SK-N-SH (cell line): ENCODE results near the gene TSC22D1. TPM values are rescaled to one million over a fixed set of nuclear protein-coding genes. Genes with fewer than 3 reads are reported as not detected.

ENCODE experiments used
- CTCF ChIA-PET: fragments of 300-600, 350-600 bp; formaldehyde crosslinking; extraction: SDS; loops from one replicate; lab custom pipeline; 2021; lab: Yijun Ruan, JAX
- POLR2A ChIA-PET: fragments of 350-600 bp; sonication (Branson Sonifier 250); formaldehyde crosslinking; extraction: SDS; loops from one replicate; lab custom pipeline; 2020; ENCODE audit warnings: antibody characterized with exemption, inconsistent platforms; lab: Yijun Ruan, JAX
- DNase-seq: peaks from one replicate; pipeline ENCODE4 v3.0.0; 2012
- H2AFZ ChIP-seq: fragments of 200-600 bp; sonication (generic); 2 replicates; pipeline ENCODE4 v1.8.1; 2016; ENCODE audit warnings: antibody characterized with exemption, mild to moderate bottlenecking, low read depth
- H3F3A ChIP-seq: fragments of 200-600 bp; sonication (generic); replicated peaks from 2 replicates; pipeline ENCODE3; 2016; ENCODE audit warnings: antibody characterized with exemption, mild to moderate bottlenecking; ENCODE audit not compliant: insufficient read depth
- H3K27ac ChIP-seq, 2 experiments: fragments of 200-500 bp in 1 of 2; fragments of 200-600 bp in 1 of 2; sonication (Bioruptor generic) in 1 of 2; sonication (generic), shearing (Covaris generic) in 1 of 2; 2 replicates each; pipeline versions ENCODE4 v1.5.1 to v1.6.1; 2014 to 2016; ENCODE audit warnings: low read depth in 2 of 2, inconsistent platforms in 1 of 2, low read length in 1 of 2, mild to moderate bottlenecking in 1 of 2, mixed read lengths in 1 of 2
- H3K27me3 ChIP-seq: fragments of 200-600 bp; sonication (generic), shearing (Covaris generic); 2 replicates; pipeline ENCODE4 v1.6.1; 2016; ENCODE audit warnings: mixed run types; ENCODE audit not compliant: insufficient read depth
- H3K36me3 ChIP-seq, 2 experiments: fragments of 200-500 bp in 1 of 2; fragments of 200-600 bp in 1 of 2; sonication (Bioruptor generic) in 1 of 2; sonication (generic) in 1 of 2; replicated peaks in 1 of 2; 2 replicates each; pipeline versions ENCODE3 to v1.5.1; 2014 to 2016; ENCODE audit warnings: low read length in 1 of 2, mild to moderate bottlenecking in 1 of 2; ENCODE audit not compliant: insufficient read depth in 2 of 2, control insufficient read depth in 1 of 2
- H3K4me1 ChIP-seq, 2 experiments: fragments of 200-500 bp in 1 of 2; fragments of 200-600 bp in 1 of 2; sonication (Bioruptor generic) in 1 of 2; sonication (generic), shearing (Covaris generic) in 1 of 2; 2 replicates each; pipeline versions ENCODE4 v1.5.1 to v1.6.1; 2014 to 2016; ENCODE audit warnings: low read depth in 1 of 2, low read length in 1 of 2, mixed run types in 1 of 2; ENCODE audit not compliant: insufficient read depth in 2 of 2, control insufficient read depth in 1 of 2
- H3K4me2 ChIP-seq: fragments of 200-600 bp; sonication (generic), shearing (Covaris generic); 2 replicates; pipeline ENCODE4 v1.6.1; 2017; ENCODE audit warnings: mixed run types
- H3K4me3 ChIP-seq, 2 experiments: fragments of 200-500 bp in 1 of 2; fragments of 200-600 bp in 1 of 2; sonication (Bioruptor generic) in 1 of 2; sonication (generic), shearing (Covaris generic) in 1 of 2; 2 replicates each; pipeline versions ENCODE4 v1.5.1 to v1.8.1; 2014 to 2016; ENCODE audit warnings: low read depth in 2 of 2, inconsistent platforms in 1 of 2, low read length in 1 of 2, mild to moderate bottlenecking in 1 of 2, mixed read lengths in 1 of 2, moderate library complexity in 1 of 2
- H3K79me2 ChIP-seq: fragments of 200-600 bp; sonication (generic); 2 replicates; pipeline ENCODE4 v1.8.1; 2017; ENCODE audit warnings: mild to moderate bottlenecking; ENCODE audit not compliant: insufficient read depth
- H3K9ac ChIP-seq: fragments of 200-600 bp; sonication (generic); 2 replicates; pipeline ENCODE4 v1.6.1; 2017; ENCODE audit warnings: mixed run types
- H3K9me2 ChIP-seq: fragments of 200-600 bp; sonication (generic); 2 replicates; pipeline ENCODE4 v1.6.1; 2017; ENCODE audit warnings: mixed run types
- H3K9me3 ChIP-seq: fragments of 200-600 bp; sonication (generic); 2 replicates; pipeline ENCODE4 v1.6.1; 2017; ENCODE audit warnings: mixed run types, mild to moderate bottlenecking, moderate library complexity
- H4K20me1 ChIP-seq: fragments of 200-600 bp; sonication (generic); 2 replicates; pipeline ENCODE4 v1.6.1; 2017; ENCODE audit warnings: mild to moderate bottlenecking, mixed run types; ENCODE audit not compliant: insufficient read depth
- CHD2 ChIP-seq: fragments of 150-350 bp; IDR thresholded peaks from 2 replicates; pipeline ENCODE4 v1.6.1; 2018; ENCODE audit warnings: low read length; ENCODE audit not compliant: partially characterized antibody
- EZH2phosphoT487 ChIP-seq: fragments of 200-600 bp; sonication (generic); IDR thresholded peaks from 2 replicates; pipeline ENCODE4 v1.6.1; 2017; ENCODE audit warnings: low read depth, mixed run types, mild to moderate bottlenecking, antibody characterized with exemption, moderate library complexity, borderline replicate concordance
- GATA2 ChIP-seq: sonication (generic); formaldehyde crosslinking; IDR thresholded peaks from 2 replicates; pipeline ENCODE4 v1.5.0; 2020; ENCODE audit warnings: mild to moderate bottlenecking, missing genetic modification reagents
- MXI1 ChIP-seq: IDR thresholded peaks from 2 replicates; pipeline ENCODE4 v1.6.1; 2012; ENCODE audit warnings: mild to moderate bottlenecking, low read depth, low read length, improper control_type of control experiment
- NFIC ChIP-seq: IDR thresholded peaks from 2 replicates; pipeline ENCODE4 v1.4.0; 2012; ENCODE audit warnings: borderline replicate concordance
- NRF1 ChIP-seq: IDR thresholded peaks from 2 replicates; pipeline ENCODE4 v1.6.1; 2012; ENCODE audit warnings: low read depth, mild to moderate bottlenecking, low read length
- TCF12 ChIP-seq: IDR thresholded peaks from 2 replicates; pipeline ENCODE4 v1.4.0; 2012
- YY1 ChIP-seq: IDR thresholded peaks from 2 replicates; pipeline ENCODE4 v1.4.0; 2012; ENCODE audit warnings: low read depth, mild to moderate bottlenecking
- WGBS: methylation state at CpG from one replicate; pipeline ENCODE4 v1.1.6; 2017; ENCODE audit warnings: low lambda C conversion rate; 5-methylcytosine and 5-hydroxymethylcytosine counted together
- polyA plus RNA-seq, 3 experiments: library from polyadenylated mRNA; depleted of rRNA; stranded (reverse); fragments of >200 nt; gene quantifications; 2 replicates each; pipeline ENCODE4 v1.2.3, GENCODE V29; 2012
- TF ChIP-seq, protein P1 (sequence below): fragments of 150-350 bp; IDR thresholded peaks from 2 replicates; pipeline ENCODE4 v1.6.1; 2016; ENCODE audit warnings: mild to moderate bottlenecking, low read depth, low read length
- TF ChIP-seq, protein P2 (sequence below): IDR thresholded peaks from 2 replicates; pipeline ENCODE4 v1.6.1; 2012; ENCODE audit warnings: mild to moderate bottlenecking, low read depth, low read length, moderate library complexity
- TF ChIP-seq, protein P3 (sequence below): IDR thresholded peaks from 2 replicates; pipeline ENCODE4; 2012
- TF ChIP-seq, protein P4 (sequence below): IDR thresholded peaks from 2 replicates; pipeline ENCODE4 v1.4.0; 2012; ENCODE audit warnings: low read depth
- TF ChIP-seq, protein P5 (sequence below): IDR thresholded peaks from 2 replicates; pipeline ENCODE4 v1.4.0; 2012; ENCODE audit warnings: low read depth, borderline replicate concordance

Gene TSC22D1
- polyA plus RNA-seq, 1 of the 3 experiments (the other 2 are of a cell fraction): 137 TPM

DNA sequence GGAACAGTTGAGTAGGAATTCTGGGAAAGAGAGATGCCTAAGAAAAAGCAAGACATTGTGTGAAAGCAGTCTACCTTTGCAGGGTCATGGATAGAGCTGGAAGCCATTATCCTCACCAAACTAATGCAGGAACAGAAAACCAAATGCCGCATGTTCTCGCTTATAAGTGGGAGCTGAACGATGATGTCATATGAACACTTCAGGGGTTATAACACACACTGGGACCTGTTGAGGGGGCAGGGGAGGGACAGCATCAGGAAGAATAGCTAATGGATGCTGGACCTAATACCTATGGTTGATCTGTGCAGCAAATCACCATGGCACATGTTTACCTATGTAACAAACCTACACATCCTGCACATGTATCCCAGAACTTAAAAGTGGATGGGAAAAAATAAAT is 69.9 kb downstream of the TSC22D1 start (continued):
- no peak for TF ChIP-seq EZH2phosphoT487

DNA sequence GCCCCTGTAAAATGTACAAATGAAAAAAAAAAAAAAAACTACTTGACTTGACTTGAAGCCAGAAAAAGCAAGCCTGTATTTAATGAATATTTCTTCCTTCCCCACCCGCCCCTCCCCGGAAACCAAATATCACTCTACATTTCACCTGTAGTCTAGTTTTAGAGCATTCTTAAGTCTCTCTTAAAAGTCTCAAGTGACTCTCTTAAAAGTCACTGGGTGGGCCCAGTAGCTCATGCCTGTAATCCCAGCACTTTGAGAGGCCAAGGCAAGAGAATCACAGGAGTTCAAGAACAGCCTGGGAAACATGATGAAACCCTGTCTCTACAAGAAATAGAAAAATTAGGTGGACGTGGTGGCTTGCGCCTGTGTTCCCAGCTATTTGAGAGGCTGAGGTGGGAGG is 72.0 kb downstream of the TSC22D1 start:
- peaks cover 0 to 5% of the 10 kb centered on the region in 2 experiments; a peak in 1 of 4 replicates for H3K4me1 ChIP-seq
- no peaks in the 10 kb centered on the region for H3K9me2 ChIP-seq
- H3K9me3 ChIP-seq: no peaks in the 10 kb centered on the region
- POLR2A ChIA-PET: no interaction called here
- TF ChIP-seq NRF1: no peak
- TF ChIP-seq, protein P1, sequence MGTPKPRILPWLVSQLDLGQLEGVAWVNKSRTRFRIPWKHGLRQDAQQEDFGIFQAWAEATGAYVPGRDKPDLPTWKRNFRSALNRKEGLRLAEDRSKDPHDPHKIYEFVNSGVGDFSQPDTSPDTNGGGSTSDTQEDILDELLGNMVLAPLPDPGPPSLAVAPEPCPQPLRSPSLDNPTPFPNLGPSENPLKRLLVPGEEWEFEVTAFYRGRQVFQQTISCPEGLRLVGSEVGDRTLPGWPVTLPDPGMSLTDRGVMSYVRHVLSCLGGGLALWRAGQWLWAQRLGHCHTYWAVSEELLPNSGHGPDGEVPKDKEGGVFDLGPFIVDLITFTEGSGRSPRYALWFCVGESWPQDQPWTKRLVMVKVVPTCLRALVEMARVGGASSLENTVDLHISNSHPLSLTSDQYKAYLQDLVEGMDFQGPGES: no peak
- TF ChIP-seq, all 33 proteins: peak for 0
- Histone ChIP-seq H3K9ac (no peak overlapping the region), H4K20me1 (0 out of 2 replicates have a peak, but pooled peaks cover 4% of the 10 kb centered on the region), H3K79me2 (peaks cover 23% of the 10 kb centered on the region; the same call in 1 of the 2 replicates), H3F3A (no peaks in the 10 kb centered on the region), H3K4me3 (no peak overlapping the region), H3K36me3 (peaks cover 6 to 10% of the 10 kb centered on the region in 2 experiments), H3K4me2 (no peak overlapping the region), H3K27ac (no peak overlapping the region), H3K27me3 (no peaks in the 10 kb centered on the region), H2AFZ (no peak overlapping the region)
- WGBS: 96% methylated on average over 4 of the region's 4 CpGs
- no peak for DNase-seq
- CTCF ChIA-PET: interaction anchor here (0.9 to 1.4 kb wide), 3 partner anchors 21 to 33 kb away, joined by 3 read pairs; no protein-coding TSS in a partner anchor

DNA sequence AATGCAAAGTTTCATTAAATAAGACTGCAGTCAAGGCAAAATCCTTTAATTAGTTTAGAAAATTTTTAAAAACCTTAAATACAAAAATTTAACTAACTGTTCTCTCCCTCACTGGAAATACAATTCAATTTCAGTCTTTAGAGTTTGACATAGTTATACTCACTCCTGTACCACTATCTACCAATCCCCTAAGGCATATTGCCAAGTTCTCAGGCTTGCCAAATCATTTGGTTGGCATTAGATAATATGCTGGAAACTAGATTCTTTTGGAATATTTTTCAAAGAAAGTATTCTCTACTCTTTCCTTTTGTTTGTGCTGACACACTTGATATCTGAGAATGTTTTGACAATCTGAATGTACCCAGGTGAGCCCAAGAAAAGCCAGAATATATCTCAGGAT is 77.2 kb downstream of the TSC22D1 start:
- TF ChIP-seq NFIC: peak; percentile 52; the same call in 1 of the 2 replicates
- TF ChIP-seq MXI1: no peak
- ChIA-PET POLR2A (no interaction called here), CTCF (no interaction called here)
- Histone ChIP-seq H3K9me2 (no peaks in the 10 kb centered on the region), H3K4me3 (no peak overlapping the region), H3K9me3 (no peaks in the 10 kb centered on the region), H3K36me3 (peaks cover 6 to 10% of the 10 kb centered on the region in 2 experiments), H2AFZ (no peak overlapping the region), H3K9ac (no peak overlapping the region), H3F3A (no peaks in the 10 kb centered on the region), H4K20me1 (no peaks in the 10 kb centered on the region; the same call in 1 of the 2 replicates), H3K4me1 (0 out of 4 replicates have a peak, but pooled peaks cover 0 to 5% of the 10 kb centered on the region in 2 experiments), H3K4me2 (no peak overlapping the region), H3K79me2 (peaks cover 59% of the 10 kb centered on the region; the same call in 1 of the 2 replicates), H3K27me3 (no peaks in the 10 kb centered on the region), H3K27ac (no peak overlapping the region)
- DNase-seq: no peak

DNA sequence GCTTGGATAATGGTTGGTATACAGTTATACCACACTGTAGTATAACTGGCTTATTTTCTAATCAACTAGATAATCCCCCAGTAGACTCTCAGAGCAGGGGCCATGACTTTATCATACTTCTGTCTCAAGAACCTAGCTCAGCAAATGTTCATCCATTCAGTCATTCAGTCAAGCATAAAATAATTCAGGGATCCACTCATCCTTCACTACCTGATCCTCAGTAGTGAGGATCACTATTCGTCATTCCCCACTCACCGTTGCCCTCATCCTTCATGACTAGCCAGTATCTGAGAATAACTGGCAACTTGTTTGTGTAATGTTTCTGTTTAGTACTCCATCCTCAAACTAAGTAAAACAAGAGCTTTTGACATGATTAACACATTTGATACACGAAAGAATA is 77.6 kb downstream of the TSC22D1 start:
- CTCF ChIA-PET: no interaction called here
- TF ChIP-seq, protein P2, sequence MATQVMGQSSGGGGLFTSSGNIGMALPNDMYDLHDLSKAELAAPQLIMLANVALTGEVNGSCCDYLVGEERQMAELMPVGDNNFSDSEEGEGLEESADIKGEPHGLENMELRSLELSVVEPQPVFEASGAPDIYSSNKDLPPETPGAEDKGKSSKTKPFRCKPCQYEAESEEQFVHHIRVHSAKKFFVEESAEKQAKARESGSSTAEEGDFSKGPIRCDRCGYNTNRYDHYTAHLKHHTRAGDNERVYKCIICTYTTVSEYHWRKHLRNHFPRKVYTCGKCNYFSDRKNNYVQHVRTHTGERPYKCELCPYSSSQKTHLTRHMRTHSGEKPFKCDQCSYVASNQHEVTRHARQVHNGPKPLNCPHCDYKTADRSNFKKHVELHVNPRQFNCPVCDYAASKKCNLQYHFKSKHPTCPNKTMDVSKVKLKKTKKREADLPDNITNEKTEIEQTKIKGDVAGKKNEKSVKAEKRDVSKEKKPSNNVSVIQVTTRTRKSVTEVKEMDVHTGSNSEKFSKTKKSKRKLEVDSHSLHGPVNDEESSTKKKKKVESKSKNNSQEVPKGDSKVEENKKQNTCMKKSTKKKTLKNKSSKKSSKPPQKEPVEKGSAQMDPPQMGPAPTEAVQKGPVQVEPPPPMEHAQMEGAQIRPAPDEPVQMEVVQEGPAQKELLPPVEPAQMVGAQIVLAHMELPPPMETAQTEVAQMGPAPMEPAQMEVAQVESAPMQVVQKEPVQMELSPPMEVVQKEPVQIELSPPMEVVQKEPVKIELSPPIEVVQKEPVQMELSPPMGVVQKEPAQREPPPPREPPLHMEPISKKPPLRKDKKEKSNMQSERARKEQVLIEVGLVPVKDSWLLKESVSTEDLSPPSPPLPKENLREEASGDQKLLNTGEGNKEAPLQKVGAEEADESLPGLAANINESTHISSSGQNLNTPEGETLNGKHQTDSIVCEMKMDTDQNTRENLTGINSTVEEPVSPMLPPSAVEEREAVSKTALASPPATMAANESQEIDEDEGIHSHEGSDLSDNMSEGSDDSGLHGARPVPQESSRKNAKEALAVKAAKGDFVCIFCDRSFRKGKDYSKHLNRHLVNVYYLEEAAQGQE: no peak
- TF ChIP-seq, protein P3, sequence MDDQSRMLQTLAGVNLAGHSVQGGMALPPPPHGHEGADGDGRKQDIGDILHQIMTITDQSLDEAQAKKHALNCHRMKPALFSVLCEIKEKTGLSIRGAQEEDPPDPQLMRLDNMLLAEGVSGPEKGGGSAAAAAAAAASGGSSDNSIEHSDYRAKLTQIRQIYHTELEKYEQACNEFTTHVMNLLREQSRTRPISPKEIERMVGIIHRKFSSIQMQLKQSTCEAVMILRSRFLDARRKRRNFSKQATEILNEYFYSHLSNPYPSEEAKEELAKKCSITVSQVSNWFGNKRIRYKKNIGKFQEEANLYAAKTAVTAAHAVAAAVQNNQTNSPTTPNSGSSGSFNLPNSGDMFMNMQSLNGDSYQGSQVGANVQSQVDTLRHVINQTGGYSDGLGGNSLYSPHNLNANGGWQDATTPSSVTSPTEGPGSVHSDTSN: no peak
- TF ChIP-seq, protein P4, sequence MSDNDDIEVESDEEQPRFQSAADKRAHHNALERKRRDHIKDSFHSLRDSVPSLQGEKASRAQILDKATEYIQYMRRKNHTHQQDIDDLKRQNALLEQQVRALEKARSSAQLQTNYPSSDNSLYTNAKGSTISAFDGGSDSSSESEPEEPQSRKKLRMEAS: no peak
- TF ChIP-seq GATA2 (CRISPR knock-in tag) (no peak), TCF12 (no peak), YY1 (no peak), CHD2 (no peak)
- TF ChIP-seq, protein P5, sequence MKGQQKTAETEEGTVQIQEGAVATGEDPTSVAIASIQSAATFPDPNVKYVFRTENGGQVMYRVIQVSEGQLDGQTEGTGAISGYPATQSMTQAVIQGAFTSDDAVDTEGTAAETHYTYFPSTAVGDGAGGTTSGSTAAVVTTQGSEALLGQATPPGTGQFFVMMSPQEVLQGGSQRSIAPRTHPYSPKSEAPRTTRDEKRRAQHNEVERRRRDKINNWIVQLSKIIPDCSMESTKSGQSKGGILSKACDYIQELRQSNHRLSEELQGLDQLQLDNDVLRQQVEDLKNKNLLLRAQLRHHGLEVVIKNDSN: no peak

More for the DNA sequence above, 77.6 kb downstream of the TSC22D1 start:
- Histone ChIP-seq H3K27ac (no peak overlapping the region), H3K9me2 (no peaks in the 10 kb centered on the region), H3K4me1 (0 out of 4 replicates have a peak, but pooled peaks cover 0 to 5% of the 10 kb centered on the region in 2 experiments), H3K9ac (no peak overlapping the region), H2AFZ (no peak overlapping the region), H3K9me3 (no peaks in the 10 kb centered on the region), H3K4me3 (no peak overlapping the region), H3K36me3 (peaks cover 6 to 9% of the 10 kb centered on the region in 2 experiments), H3K4me2 (no peak overlapping the region), H4K20me1 (no peaks in the 10 kb centered on the region; the same call in 1 of the 2 replicates), H3F3A (no peaks in the 10 kb centered on the region), H3K27me3 (no peaks in the 10 kb centered on the region), H3K79me2 (peaks cover 63% of the 10 kb centered on the region; the same call in 1 of the 2 replicates)
- WGBS: 98% methylated on average over 3 of the region's 3 CpGs
- DNase-seq: no peak
- POLR2A ChIA-PET: no interaction called here
